Activated effector memory CD4-positive, alpha-beta T cell treated with anti-CD3 and anti-CD28 coated beads, Interleukin-2, amount 50 U/mL, for 16 hours (primary cell): Measurements from ENCODE around the gene PRKACG.
"Not testable (repeated sequence)": the region's sequence is repeated elsewhere in the genome, so short reads cannot be mapped to it uniquely, and the experiment has no call there.

Source experiments
- DNase-seq: peaks from one replicate; pipeline ENCODE4 v3.0.0-alpha.2; 2020

The PRKACG gene

DNA sequence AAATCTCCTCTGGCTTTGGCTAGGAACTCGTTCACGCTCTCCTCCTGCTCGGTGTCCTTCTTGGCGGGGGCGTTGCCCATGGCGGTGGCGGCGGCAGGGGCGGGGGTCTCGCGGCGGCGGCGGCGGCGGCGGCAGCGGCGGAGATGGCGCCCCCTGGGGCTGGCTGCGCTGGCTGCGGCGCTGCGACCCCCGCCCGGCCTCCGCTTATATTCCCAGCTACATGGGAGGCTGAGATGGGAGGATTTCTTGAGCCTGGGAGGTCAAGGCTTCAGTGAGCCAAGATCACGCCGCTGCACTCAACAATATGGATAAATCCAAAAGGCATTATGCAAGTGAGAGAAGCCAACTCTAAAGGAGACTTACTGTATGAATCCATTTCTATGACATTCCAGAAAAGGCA is at the start of gene PRKACG:
TSS of gene PRKACG (minus strand) at position 101 of the 400 bp plus-strand sequence. CDS start at position 80, 21 bp downstream.
- DNase-seq, result no peak

- DNase-seq, result no peak
Measured at GRCh38 chr9:69062195-69062594, 48.3 kb upstream of the PRKACG start.

- DNase-seq, result no peak
Measured at GRCh38 chr9:69060766-69061165, 46.9 kb upstream of the PRKACG start.

DNA sequence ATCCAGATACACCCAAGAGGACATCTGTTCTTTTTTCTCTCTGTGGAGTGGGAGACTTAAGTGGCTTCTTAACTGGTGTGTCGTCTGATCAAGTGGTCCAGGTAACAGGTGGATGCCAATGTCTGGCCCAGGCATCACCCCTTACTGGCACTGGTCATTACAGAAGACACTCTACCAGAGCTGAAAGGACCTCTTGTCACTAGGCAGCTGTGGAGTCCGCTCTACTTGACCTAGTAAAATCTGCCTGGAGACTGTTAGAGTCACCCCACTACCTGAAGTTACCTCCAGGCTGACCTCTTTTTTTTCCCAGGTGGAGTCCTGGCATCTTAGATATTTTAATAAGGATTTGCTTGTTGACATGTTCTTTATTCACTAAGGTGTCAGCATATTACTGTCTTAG is 44.2 kb upstream of the PRKACG start:
- no peak for DNase-seq

- no peak for DNase-seq
Measured at GRCh38 chr9:69056191-69056815, 42.4 kb upstream of the PRKACG start.

- no peak for DNase-seq
Measured at GRCh38 chr9:69054989-69055388, 41.1 kb upstream of the PRKACG start.

GRCh38 chr9:69050936-69051335 is 37.0 kb upstream of the PRKACG start:
- DNase-seq, result not testable (repeated sequence)

- DNase-seq, result no peak
Measured at GRCh38 chr9:69049094-69049493, 35.2 kb upstream of the PRKACG start.

DNA sequence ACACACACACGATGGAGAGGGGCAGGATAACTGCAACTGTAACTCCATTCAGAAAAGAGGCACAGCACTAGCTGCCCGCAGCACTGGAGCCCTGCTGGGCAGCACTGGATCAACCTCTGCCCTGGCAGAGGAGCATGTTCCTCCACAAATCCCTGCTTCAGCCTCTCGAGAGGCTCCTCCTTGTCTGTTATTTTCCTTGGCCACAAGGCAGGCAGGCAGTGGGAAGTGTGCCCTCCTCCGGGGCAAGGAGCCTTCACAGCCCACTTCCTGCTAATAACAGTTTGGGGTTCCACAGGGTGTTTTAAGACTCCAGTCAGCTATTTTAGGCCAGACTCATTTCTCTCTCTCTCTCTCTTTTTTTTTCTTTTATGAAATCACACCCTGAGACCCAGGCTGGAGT is 33.5 kb upstream of the PRKACG start:
- no peak for DNase-seq

- DNase-seq, result no peak
Measured at GRCh38 chr9:69046723-69047122, 32.8 kb upstream of the PRKACG start.

GRCh38 chr9:69045821-69046220 is 31.9 kb upstream of the PRKACG start:
- DNase-seq, result no peak

DNA sequence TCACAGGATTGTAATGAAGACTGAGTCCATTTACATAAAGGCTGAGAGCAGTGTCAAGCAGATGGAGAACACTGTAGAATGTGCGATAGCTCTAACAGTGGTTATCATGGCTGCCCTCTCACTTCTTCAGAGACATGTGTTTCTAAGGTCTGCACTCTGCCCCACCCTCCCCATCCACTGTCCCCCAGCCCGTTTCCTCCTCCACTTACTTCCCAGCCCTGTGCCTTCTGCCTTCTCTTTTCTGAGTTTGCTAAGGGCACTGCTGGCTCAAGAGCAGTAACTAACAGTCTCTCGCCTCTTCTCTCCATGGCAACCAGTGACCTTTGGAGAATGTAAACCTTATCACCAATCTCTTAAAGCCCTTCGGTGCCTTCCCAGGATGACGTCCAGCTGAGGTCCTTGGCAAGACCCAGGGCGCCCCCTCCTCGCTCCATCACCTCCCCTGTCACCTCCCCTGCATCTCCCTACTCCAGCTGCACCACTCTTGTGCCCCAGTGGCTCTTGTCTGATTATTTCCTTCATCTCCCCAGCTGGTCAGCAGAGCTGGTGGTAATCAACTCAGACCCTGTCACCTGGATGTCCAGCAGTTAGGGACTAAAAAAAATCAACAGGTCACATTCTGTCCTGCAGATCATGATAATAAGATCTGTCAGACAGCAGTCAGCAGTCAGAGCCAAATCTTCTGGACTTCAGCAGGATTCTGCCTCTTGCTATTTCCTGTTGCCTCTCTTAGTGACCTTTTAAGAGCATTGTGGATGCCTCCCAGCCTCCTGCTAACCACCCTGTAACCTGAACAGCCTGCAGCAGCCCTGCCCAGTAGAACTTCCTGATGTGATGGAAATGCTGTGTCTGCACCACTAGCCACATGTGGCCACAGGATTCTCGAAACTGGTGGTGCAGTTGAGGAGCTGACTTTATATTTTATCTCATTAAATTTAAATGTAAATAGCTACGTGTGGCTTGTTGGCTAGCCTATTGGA is 30.6 kb upstream of the PRKACG start:
- no peak for DNase-seq

DNA sequence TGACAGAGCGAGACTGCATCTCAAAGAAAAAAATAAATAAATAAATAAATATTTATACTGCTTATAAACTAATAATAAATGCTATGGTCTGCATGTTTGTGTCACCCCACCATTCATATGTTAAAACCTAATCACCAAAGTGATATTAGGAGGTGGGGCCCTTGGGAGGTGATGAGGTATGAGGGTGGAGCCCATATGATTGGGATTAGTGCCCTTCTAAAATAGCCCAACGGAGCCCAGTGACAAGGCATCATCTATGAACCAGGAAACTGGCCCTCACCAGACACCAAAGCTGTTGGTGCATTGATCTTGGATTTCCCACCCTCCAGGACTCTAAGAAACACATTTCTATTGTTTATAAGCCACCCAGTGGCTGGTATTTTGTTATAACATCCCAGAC is 26.7 kb upstream of the PRKACG start:
- DNase-seq, result no peak

- DNase-seq, result no peak
Measured at GRCh38 chr9:69036799-69037198, 22.9 kb upstream of the PRKACG start.

- peak; percentile 69 for DNase-seq
Measured at GRCh38 chr9:69036309-69036708, 22.4 kb upstream of the PRKACG start.

GRCh38 chr9:69035438-69036308 is 21.8 kb upstream of the PRKACG start, which contains the start of gene FXN:
FXN (plus strand) TSS chr9:69035752; CDS start chr9:69035783, 31 bp downstream.
- peak; percentile 94 for DNase-seq

- no peak for DNase-seq
Measured at GRCh38 chr9:69034071-69034470, 20.2 kb upstream of the PRKACG start.

DNA sequence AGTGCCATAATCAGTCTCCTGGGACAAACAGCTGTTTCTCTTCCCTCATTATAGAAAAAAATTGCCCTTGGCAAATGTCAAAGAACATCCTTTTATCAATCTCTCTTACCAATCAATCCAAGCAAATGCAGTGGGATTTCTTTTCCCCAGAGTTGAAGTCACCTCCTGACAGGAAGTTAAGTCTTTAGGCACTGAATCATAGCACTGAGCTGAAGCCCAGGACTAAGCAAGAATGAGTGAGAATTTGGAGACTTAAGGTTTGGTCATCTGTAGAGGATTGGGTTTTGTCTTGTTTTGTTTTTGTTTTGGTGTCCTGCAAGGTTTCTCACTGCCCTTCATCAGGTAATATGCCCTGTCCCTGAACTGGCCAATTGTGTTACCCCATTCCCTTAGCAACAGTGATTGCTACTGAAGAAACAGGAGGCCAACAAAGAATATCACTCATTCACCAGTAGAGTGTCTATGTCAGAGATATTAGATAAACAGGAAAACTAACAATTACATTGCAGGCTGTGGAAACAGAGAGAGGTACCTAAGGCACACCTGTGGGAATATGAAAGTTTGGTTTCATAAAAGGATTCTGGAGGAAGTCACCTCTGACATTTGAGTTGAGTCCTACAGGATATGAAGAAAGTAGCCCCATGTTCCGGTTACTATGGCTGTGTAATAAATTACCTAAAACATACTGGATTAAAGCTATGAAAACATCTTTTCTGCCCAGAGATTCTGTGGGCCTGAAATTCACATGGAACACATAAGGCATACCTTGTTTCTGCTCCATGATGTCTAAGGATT is 17.1 kb upstream of the PRKACG start:
- no peak for DNase-seq

DNA sequence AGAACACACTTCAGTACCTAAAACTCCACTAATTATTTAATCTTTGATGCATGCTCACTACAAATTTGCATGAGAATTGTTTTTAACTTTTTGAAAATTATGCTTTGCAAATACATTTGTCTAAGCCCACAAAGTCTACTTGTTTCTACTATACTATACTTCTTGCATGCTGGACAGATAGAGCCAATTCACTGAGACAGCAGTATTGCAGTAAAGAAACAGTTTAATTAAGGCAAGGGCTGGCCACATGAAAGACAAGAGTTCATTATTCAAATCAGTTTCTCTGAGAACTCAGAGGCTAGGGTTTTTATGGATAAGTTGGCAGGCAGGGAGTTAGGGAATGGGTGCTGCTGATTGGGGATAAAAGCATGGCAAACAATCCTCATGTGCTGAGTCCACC is 15.6 kb upstream of the PRKACG start:
- DNase-seq, result no peak

- peak; percentile 64 for DNase-seq
Measured at GRCh38 chr9:69028754-69029153, 14.8 kb upstream of the PRKACG start.

GRCh38 chr9:69027355-69028097 is 13.6 kb upstream of the PRKACG start:
- DNase-seq, result peak; percentile 57
